PC-3 (cell line): ENCODE results near the gene RPS26. TPM values are rescaled to one million over a fixed set of nuclear protein-coding genes. Genes with fewer than 3 reads are reported as not detected.

Experiments
- ATAC-seq: fragments of 200-7000 bp; cut with Tn5 transposase; 2 replicates; pipeline ENCODE4 v1.9.1; 2020; ENCODE audit warnings: mild to moderate bottlenecking, moderate library complexity
- BruUV-seq: library from RNA; stranded (reverse); fragments of 400-500 nt; replicated peaks from 2 replicates; lab custom pipeline; 2021; lab: Mats Ljungman, UMichigan
- CTCF ChIA-PET: fragments of 300-600 bp; sonication (Branson Sonifier 250); formaldehyde crosslinking; loops from one replicate; lab custom pipeline; 2022; ENCODE audit warnings: antibody characterized with exemption; lab: Charles Lee
- POLR2A ChIA-PET: fragments of 300-600 bp; sonication (Branson Sonifier 250); formaldehyde crosslinking; loops from one replicate; lab custom pipeline; 2022; ENCODE audit warnings: antibody characterized with exemption; ENCODE audit not compliant: unreplicated experiment; lab: Charles Lee
- DNase-seq: peaks from one replicate; pipeline ENCODE4 v3.0.0-alpha.2; 2015
- H2AFZ ChIP-seq: fragments of 300-600 bp; sonication (generic); 2 replicates; pipeline ENCODE4 v1.6.0; 2016; ENCODE audit warnings: antibody characterized with exemption, low read length
- H3F3A ChIP-seq: fragments of 300-600 bp; sonication (generic); one replicate; pipeline ENCODE4 v1.6.0; 2017; ENCODE audit warnings: antibody characterized with exemption, low read length, control low read depth, mild to moderate bottlenecking; ENCODE audit not compliant: unreplicated experiment
- H3K27ac ChIP-seq: fragments of 300-600 bp; sonication (generic); 2 replicates; pipeline ENCODE4 v1.5.1; 2016; ENCODE audit warnings: mild to moderate bottlenecking, low read length
- H3K27me3 ChIP-seq: fragments of 300-600 bp; sonication (generic); 2 replicates; pipeline ENCODE4 v1.6.1; 2016; ENCODE audit warnings: low read length, mixed read lengths
- H3K36me3 ChIP-seq: fragments of 300-600 bp; sonication (generic); 2 replicates; pipeline ENCODE4 v1.6.1; 2016; ENCODE audit warnings: low read depth, mixed run types, low read length, mixed read lengths
- H3K4me1 ChIP-seq: fragments of 300-600 bp; sonication (generic); 2 replicates; pipeline ENCODE4 v1.5.1; 2016; ENCODE audit warnings: low read length; ENCODE audit not compliant: insufficient read depth
- H3K4me2 ChIP-seq: fragments of 300-600 bp; sonication (generic); 2 replicates; pipeline ENCODE4 v1.6.0; 2016; ENCODE audit warnings: low read length
- H3K4me3 ChIP-seq: fragments of 300-600 bp; sonication (generic); 2 replicates; pipeline ENCODE4 v1.5.1; 2016; ENCODE audit warnings: mild to moderate bottlenecking, low read length, mixed read lengths
- H3K79me2 ChIP-seq: fragments of 300-600 bp; sonication (generic); 2 replicates; pipeline ENCODE4 v1.6.1; 2017; ENCODE audit warnings: low read length, mixed read lengths
- H3K9ac ChIP-seq: fragments of 300-600 bp; sonication (generic); 2 replicates; pipeline ENCODE4 v1.6.0; 2016; ENCODE audit warnings: mild to moderate bottlenecking, low read length
- H3K9me2 ChIP-seq: fragments of 300-600 bp; sonication (generic); replicated peaks from 2 replicates; pipeline ENCODE4 v1.6.1; 2016; ENCODE audit warnings: mixed run types, low read length, mixed read lengths
- H3K9me3 ChIP-seq: fragments of 300-600 bp; sonication (generic); 2 replicates; pipeline ENCODE4 v1.6.1; 2016; ENCODE audit warnings: low read length, mixed read lengths
- H4K20me1 ChIP-seq: fragments of 300-600 bp; sonication (generic); 2 replicates; pipeline ENCODE4 v1.6.1; 2016; ENCODE audit warnings: low read length, mixed read lengths
- EZH2 ChIP-seq: fragments of 300-600 bp; sonication (generic); IDR thresholded peaks from one replicate; pipeline ENCODE4 v1.6.1; 2017; ENCODE audit warnings: antibody characterized with exemption, mild to moderate bottlenecking, low read length; ENCODE audit not compliant: unreplicated experiment
- EZH2phosphoT487 ChIP-seq: fragments of 300-600 bp; sonication (generic); IDR thresholded peaks from 2 replicates; pipeline ENCODE4 v1.6.1; 2018; ENCODE audit warnings: mild to moderate bottlenecking, antibody characterized with exemption, low read length, borderline replicate concordance
- intact Hi-C: fragments of 100-400 bp; cut with micrococcal nuclease; formaldehyde crosslinking; loops from 2 replicates; pipeline ENCODE4 v1.9.0; 2023
- total RNA-seq: library from RNA; depleted of rRNA; stranded (reverse); fragments of >200 nt; gene quantifications from 2 replicates; pipeline ENCODE4 v1.2.3, GENCODE V29; 2014
- TF ChIP-seq, protein P1 (sequence below): fragments of 300-600 bp; sonication (generic); conservative IDR thresholded peaks from 2 replicates; pipeline ENCODE4 v1.5.1; 2017; ENCODE audit warnings: antibody characterized with exemption, low read depth, mild to moderate bottlenecking, low read length

RPS26 gene
- total RNA-seq, 1 experiment from 2014 or later = 320 TPM

DNA sequence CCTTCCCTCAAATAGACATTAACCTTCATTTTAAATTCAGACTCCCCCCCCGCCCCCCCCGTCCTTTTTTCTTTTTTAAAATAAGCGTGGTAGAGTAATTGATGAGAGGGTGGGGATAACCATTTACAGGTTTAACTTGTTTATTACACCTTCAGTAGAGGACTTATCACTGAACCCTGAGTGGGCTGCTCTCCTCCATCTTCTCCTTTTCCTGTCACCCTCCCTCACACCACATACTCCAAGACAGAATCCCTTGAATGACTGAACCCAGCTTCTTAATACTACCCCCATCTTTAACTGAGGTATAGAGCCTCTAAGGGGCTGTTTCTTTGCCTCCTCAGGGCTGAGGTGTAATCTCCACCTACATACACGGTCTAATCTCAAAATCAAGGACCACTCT is 24.5 kb upstream of the RPS26 start:
- Histone ChIP-seq H3K4me1 (no peaks in the 10 kb centered on the region), H3K4me3 (no peak overlapping the region), H3K9me2 (no peaks in the 10 kb centered on the region), H3K9me3 (no peaks in the 10 kb centered on the region), H3F3A (no peaks in the 10 kb centered on the region), H3K27ac (no peak overlapping the region), H3K9ac (no peak overlapping the region), H2AFZ (no peak overlapping the region), H3K27me3 (no peaks in the 10 kb centered on the region), H4K20me1 (no peaks in the 10 kb centered on the region), H3K79me2 (no peaks in the 10 kb centered on the region), H3K36me3 (no peaks in the 10 kb centered on the region), H3K4me2 (no peak overlapping the region)
- no TSS peak for BruUV-seq
- DNase-seq (no peak), ATAC-seq (no peak)
- intact Hi-C loops = no loop called here
- ChIA-PET POLR2A (no interaction called here), CTCF (no interaction called here)
- no peak for TF ChIP-seq EZH2phosphoT487
- TF ChIP-seq, protein P1, sequence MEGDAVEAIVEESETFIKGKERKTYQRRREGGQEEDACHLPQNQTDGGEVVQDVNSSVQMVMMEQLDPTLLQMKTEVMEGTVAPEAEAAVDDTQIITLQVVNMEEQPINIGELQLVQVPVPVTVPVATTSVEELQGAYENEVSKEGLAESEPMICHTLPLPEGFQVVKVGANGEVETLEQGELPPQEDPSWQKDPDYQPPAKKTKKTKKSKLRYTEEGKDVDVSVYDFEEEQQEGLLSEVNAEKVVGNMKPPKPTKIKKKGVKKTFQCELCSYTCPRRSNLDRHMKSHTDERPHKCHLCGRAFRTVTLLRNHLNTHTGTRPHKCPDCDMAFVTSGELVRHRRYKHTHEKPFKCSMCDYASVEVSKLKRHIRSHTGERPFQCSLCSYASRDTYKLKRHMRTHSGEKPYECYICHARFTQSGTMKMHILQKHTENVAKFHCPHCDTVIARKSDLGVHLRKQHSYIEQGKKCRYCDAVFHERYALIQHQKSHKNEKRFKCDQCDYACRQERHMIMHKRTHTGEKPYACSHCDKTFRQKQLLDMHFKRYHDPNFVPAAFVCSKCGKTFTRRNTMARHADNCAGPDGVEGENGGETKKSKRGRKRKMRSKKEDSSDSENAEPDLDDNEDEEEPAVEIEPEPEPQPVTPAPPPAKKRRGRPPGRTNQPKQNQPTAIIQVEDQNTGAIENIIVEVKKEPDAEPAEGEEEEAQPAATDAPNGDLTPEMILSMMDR = no peak
- no peak for TF ChIP-seq EZH2

DNA sequence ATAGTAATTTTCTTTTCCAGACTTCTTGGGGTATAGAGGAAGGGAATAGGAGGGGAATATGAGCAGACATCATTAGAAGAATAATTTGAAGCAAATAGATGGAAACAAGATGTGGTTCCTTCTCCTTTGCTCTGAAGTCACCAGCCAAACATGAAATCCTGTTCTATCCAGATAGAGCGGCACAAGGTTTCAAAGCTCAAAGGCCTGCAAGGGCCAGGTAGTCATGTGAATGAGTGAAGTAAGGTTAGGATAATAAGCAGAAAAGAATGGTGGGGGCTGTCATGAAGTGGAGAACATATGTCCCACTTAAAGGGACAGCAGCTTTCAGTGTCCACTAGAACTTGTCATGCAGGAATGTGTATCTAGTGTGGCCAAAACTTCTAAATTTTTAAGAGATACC is 23.4 kb upstream of the RPS26 start:
- CTCF ChIA-PET = no interaction called here

DNA sequence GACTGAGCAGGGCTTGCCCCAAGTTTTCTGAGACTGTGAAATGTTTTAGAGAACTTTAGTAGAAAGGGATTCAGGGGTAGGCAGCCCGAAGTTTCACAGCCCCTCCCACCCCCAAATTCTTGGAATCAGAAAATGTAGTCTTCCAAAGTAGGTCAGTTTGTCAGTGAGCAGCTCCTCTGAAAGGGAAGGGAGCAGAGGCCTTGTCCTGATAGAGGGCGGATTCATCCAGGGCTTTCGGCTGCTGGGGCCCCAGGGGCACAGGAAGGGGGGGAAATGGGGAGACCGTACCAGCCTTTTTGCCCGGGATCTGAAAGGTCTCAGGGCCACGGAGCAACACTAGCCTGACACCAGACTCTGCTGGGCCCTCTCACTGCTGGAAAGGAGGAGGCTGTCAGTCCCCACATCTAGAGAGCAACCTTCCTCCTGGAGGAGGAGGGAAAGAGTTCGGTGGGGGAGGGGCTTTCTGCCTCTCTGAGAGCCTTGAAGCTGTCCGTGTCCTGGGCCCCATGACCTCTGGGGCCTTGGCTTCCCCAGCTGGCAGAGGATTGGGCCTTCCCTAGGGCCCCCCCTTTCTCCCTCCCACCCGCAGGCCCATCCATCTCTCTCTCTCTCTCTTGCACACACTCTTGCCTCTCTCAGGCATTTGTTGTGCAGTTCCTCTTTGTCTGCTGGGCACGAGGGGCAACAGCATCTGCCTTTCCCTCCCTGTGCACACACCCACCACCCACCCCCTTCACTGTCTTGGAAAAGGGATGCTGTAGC is 21.1 kb upstream of the RPS26 start, which contains the start of gene IKZF4:
Gene IKZF4 (plus strand): TSS at position 621 of the 762 bp plus-strand sequence. CDS start 451 bp downstream, outside the sequence.
- no peak within 1 kb of the TSS for H2AFZ ChIP-seq
- POLR2A ChIA-PET = no interaction called here

More for the DNA sequence above, 23.4 kb upstream of the RPS26 start:
- TF ChIP-seq, protein P1 = no peak
- TF ChIP-seq EZH2phosphoT487 (no peak), EZH2 (no peak)
- Histone ChIP-seq H3K9me3 (no peaks in the 10 kb centered on the region), H2AFZ (no peak overlapping the region), H3F3A (no peaks in the 10 kb centered on the region), H3K9ac (no peak overlapping the region), H4K20me1 (no peaks in the 10 kb centered on the region), H3K4me3 (no peak overlapping the region), H3K79me2 (no peaks in the 10 kb centered on the region), H3K27me3 (no peaks in the 10 kb centered on the region), H3K27ac (no peak overlapping the region), H3K36me3 (no peaks in the 10 kb centered on the region), H3K9me2 (no peaks in the 10 kb centered on the region), H3K4me2 (no peak overlapping the region), H3K4me1 (no peaks in the 10 kb centered on the region)
- intact Hi-C loops = no loop called here
- DNase-seq (no peak), ATAC-seq (no peak)
- BruUV-seq = no TSS peak
- POLR2A ChIA-PET = no interaction called here

More for the DNA sequence above, 21.1 kb upstream of the RPS26 start, which contains the start of gene IKZF4:
- H4K20me1 ChIP-seq = no peaks in the 10 kb centered on the region
- BruUV-seq = no TSS peak
- H3K79me2 ChIP-seq = no peaks in the 10 kb centered on the region
- H3K4me3 ChIP-seq = no peak within 1 kb of the TSS
- no peak within 1 kb of the TSS for H3K27ac ChIP-seq
- no peaks in the 10 kb centered on the region for H3K36me3 ChIP-seq
- H3F3A ChIP-seq = no peaks in the 10 kb centered on the region
- H3K27me3 ChIP-seq = no peaks in the 10 kb centered on the region
- DNase-seq = no peak
- H3K9ac ChIP-seq = no peak within 1 kb of the TSS
- no peak within 1 kb of the TSS for H3K4me2 ChIP-seq
- H3K9me2 ChIP-seq = no peaks in the 10 kb centered on the region
- H3K9me3 ChIP-seq = no peaks in the 10 kb centered on the region
- TF ChIP-seq EZH2phosphoT487 = no peak
- CTCF ChIA-PET = no interaction called here
- no peak for ATAC-seq
- no peaks in the 10 kb centered on the region for H3K4me1 ChIP-seq
- intact Hi-C loops = no loop called here
